Mesenchymal stem cell (in vitro differentiated cells and primary cell): ENCODE results near the gene C22orf39.

Source experiments
- DNase-seq: peaks from one replicate; pipeline ENCODE4 v3.0.0-alpha.2; 2013
- H2AFZ ChIP-seq: one replicate; pipeline ENCODE4 v1.6.1; 2013; ENCODE audit warnings: low read depth, mild to moderate bottlenecking, control low read depth, inconsistent platforms, low read length, moderate library complexity
- H2AK5ac ChIP-seq: 2 replicates; pipeline ENCODE4 v1.6.1; 2013; ENCODE audit warnings: low read length, moderate library complexity, mild to moderate bottlenecking, inconsistent platforms; ENCODE audit not compliant: severe bottlenecking
- H2BK120ac ChIP-seq: one replicate; pipeline ENCODE4 v1.6.1; 2013; ENCODE audit warnings: low read depth, mild to moderate bottlenecking, inconsistent platforms, low read length, moderate library complexity
- H2BK12ac ChIP-seq, 2 experiments: one replicate each; pipeline ENCODE4 v1.6.1; 2013; ENCODE audit warnings: inconsistent platforms in 2 of 2, low read length in 2 of 2, mild to moderate bottlenecking in 2 of 2, moderate library complexity in 2 of 2, control low read depth in 1 of 2
- H2BK15ac ChIP-seq: one replicate; pipeline ENCODE4 v1.6.1; 2013; ENCODE audit warnings: mild to moderate bottlenecking, low read depth, inconsistent platforms; ENCODE audit not compliant: poor library complexity, severe bottlenecking
- H2BK5ac ChIP-seq: 2 replicates; pipeline ENCODE4 v1.6.1; 2013; ENCODE audit warnings: low read depth, mild to moderate bottlenecking, low read length, control low read depth, inconsistent platforms; ENCODE audit not compliant: poor library complexity, severe bottlenecking
- H3K14ac ChIP-seq, 2 experiments: one replicate each; pipeline ENCODE4 v1.6.1; 2013; ENCODE audit warnings: inconsistent platforms in 2 of 2, low read length in 2 of 2, control low read depth in 1 of 2, mild to moderate bottlenecking in 1 of 2, moderate library complexity in 1 of 2
- H3K18ac ChIP-seq, 2 experiments: one replicate each; pipeline ENCODE4 v1.6.1; 2013; ENCODE audit warnings: inconsistent platforms in 2 of 2, low read length in 2 of 2, control low read depth in 1 of 2, low read depth in 1 of 2, mild to moderate bottlenecking in 1 of 2
- H3K23ac ChIP-seq, 2 experiments: one replicate each; pipeline ENCODE4 v1.6.1; 2013; ENCODE audit warnings: inconsistent platforms in 2 of 2, low read length in 2 of 2, mild to moderate bottlenecking in 2 of 2, moderate library complexity in 2 of 2, control low read depth in 1 of 2
- H3K27ac ChIP-seq: 2 replicates; pipeline ENCODE4 v1.5.1; 2013; ENCODE audit warnings: mild to moderate bottlenecking, moderate library complexity, low read length, control low read depth, inconsistent platforms; ENCODE audit not compliant: poor library complexity, severe bottlenecking
- H3K27me3 ChIP-seq, 2 experiments: 2 replicates each; pipeline versions ENCODE4 v1.6.1 to v1.7.0; 2013; ENCODE audit warnings: low read length in 2 of 2, mild to moderate bottlenecking in 2 of 2, moderate library complexity in 2 of 2, control low read depth in 1 of 2, inconsistent platforms in 1 of 2; ENCODE audit not compliant: control insufficient read depth in 1 of 2, insufficient read depth in 1 of 2
- H3K36me3 ChIP-seq, 2 experiments: 2 replicates each; pipeline versions ENCODE4 v1.6.1 to v1.7.0; 2013; ENCODE audit warnings: low read length in 2 of 2, control low read depth in 1 of 2, inconsistent platforms in 1 of 2, low read depth in 1 of 2, mild to moderate bottlenecking in 1 of 2; ENCODE audit not compliant: insufficient read depth in 2 of 2, control insufficient read depth in 1 of 2
- H3K4ac ChIP-seq, 2 experiments: one replicate each; pipeline ENCODE4 v1.6.1; 2013; ENCODE audit warnings: inconsistent platforms in 2 of 2, low read length in 2 of 2, mild to moderate bottlenecking in 2 of 2, moderate library complexity in 2 of 2, control low read depth in 1 of 2, low read depth in 1 of 2
- H3K4me1 ChIP-seq: 2 replicates; pipeline ENCODE4 v1.6.1; 2013; ENCODE audit warnings: low read depth, low read length, control low read depth; ENCODE audit not compliant: control insufficient read depth, insufficient read depth
- H3K4me2 ChIP-seq: 2 replicates; pipeline ENCODE4 v1.6.1; 2013; ENCODE audit warnings: low read length, mild to moderate bottlenecking, inconsistent platforms; ENCODE audit not compliant: poor library complexity, severe bottlenecking
- H3K4me3 ChIP-seq, 2 experiments: 2 replicates each; pipeline versions ENCODE4 v1.5.1 to v1.7.0; 2013; ENCODE audit warnings: low read length in 2 of 2, mild to moderate bottlenecking in 2 of 2, control low read depth in 1 of 2, low read depth in 1 of 2; ENCODE audit not compliant: insufficient read depth in 1 of 2
- H3K79me1 ChIP-seq: replicated peaks from 2 replicates; pipeline ENCODE4 v1.6.1; 2013; ENCODE audit warnings: mild to moderate bottlenecking, control low read depth, low read length, inconsistent platforms; ENCODE audit not compliant: poor library complexity, severe bottlenecking
- H3K9ac ChIP-seq: 2 replicates; pipeline ENCODE4 v1.7.0; 2013; ENCODE audit warnings: mild to moderate bottlenecking, low read length, moderate library complexity
- H3K9me3 ChIP-seq: 2 replicates; pipeline ENCODE4 v1.7.0; 2013; ENCODE audit warnings: mild to moderate bottlenecking, low read length; ENCODE audit not compliant: control insufficient read depth
- H4K8ac ChIP-seq: one replicate; pipeline ENCODE4 v1.6.1; 2013; ENCODE audit warnings: inconsistent platforms, mild to moderate bottlenecking, low read length, moderate library complexity
- H4K91ac ChIP-seq: one replicate; pipeline ENCODE4 v1.6.1; 2013; ENCODE audit warnings: mild to moderate bottlenecking, low read length, inconsistent platforms
- WGBS: methylation state at CpG from one replicate; pipeline ENCODE4 v1.1.7; 2013; ENCODE audit warnings: mixed read lengths; 5-methylcytosine and 5-hydroxymethylcytosine counted together

C22orf39 gene

GRCh38 chr22:19450363-19451175 is 3.1 kb upstream of the C22orf39 start:
- WGBS, result 85% methylated on average over 8 of the region's 8 CpGs
- DNase-seq, result no peak
- H3K23ac ChIP-seq, result no peak overlapping the region
- H3K4me2 ChIP-seq, result no peak overlapping the region
- no peak overlapping the region for H2AK5ac ChIP-seq
- no peak overlapping the region for H3K27ac ChIP-seq
- no peak overlapping the region for H3K9ac ChIP-seq
- no peak overlapping the region for H4K91ac ChIP-seq
- no peaks in the 10 kb centered on the region for H3K27me3 ChIP-seq
- H3K36me3 ChIP-seq, result peaks cover 36 to 66% of the 10 kb centered on the region in 2 experiments
- no peak overlapping the region for H2AFZ ChIP-seq
- no peaks in the 10 kb centered on the region for H3K9me3 ChIP-seq
- H2BK15ac ChIP-seq, result no peak overlapping the region
- H2BK12ac ChIP-seq, result no peak overlapping the region
- H3K79me1 ChIP-seq, result peaks cover 21% of the 10 kb centered on the region
- no peak overlapping the region for H3K14ac ChIP-seq
- H4K8ac ChIP-seq, result no peak overlapping the region
- H2BK5ac ChIP-seq, result no peak overlapping the region
- H3K4me3 ChIP-seq, result no peak overlapping the region
- H3K4ac ChIP-seq, result no peak overlapping the region
- peaks cover 10% of the 10 kb centered on the region for H3K4me1 ChIP-seq
- no peak overlapping the region for H3K18ac ChIP-seq
- H2BK120ac ChIP-seq, result no peak overlapping the region

GRCh38 chr22:19449422-19449767 is 1.9 kb upstream of the C22orf39 start:
- H3K9me3 ChIP-seq, result no peaks in the 10 kb centered on the region
- no peak overlapping the region for H3K9ac ChIP-seq
- WGBS, result 93% methylated on average over 2 of the region's 2 CpGs
- DNase-seq, result no peak
- no peak overlapping the region for H2BK12ac ChIP-seq
- H2AK5ac ChIP-seq, result no peak overlapping the region
- no peak overlapping the region for H4K8ac ChIP-seq
- H3K79me1 ChIP-seq, result peaks cover 17% of the 10 kb centered on the region
- H3K23ac ChIP-seq, result no peak overlapping the region
- no peak overlapping the region for H3K18ac ChIP-seq
- no peak overlapping the region for H3K27ac ChIP-seq
- no peak overlapping the region for H3K4ac ChIP-seq
- H2AFZ ChIP-seq, result no peak overlapping the region
- no peak overlapping the region for H4K91ac ChIP-seq
- peaks cover 10% of the 10 kb centered on the region for H3K4me1 ChIP-seq
- no peaks in the 10 kb centered on the region for H3K27me3 ChIP-seq
- no peak overlapping the region for H3K4me2 ChIP-seq
- H3K36me3 ChIP-seq, result peaks cover 26 to 62% of the 10 kb centered on the region in 2 experiments
- H3K14ac ChIP-seq, result no peak overlapping the region
- no peak overlapping the region for H2BK15ac ChIP-seq
- no peak overlapping the region for H3K4me3 ChIP-seq
- no peak overlapping the region for H2BK120ac ChIP-seq
- H2BK5ac ChIP-seq, result no peak overlapping the region

GRCh38 chr22:19448739-19449421 is 1.4 kb upstream of the C22orf39 start:
- Histone ChIP-seq H2BK15ac (no peak overlapping the region), H3K4me1 (peaks cover 10% of the 10 kb centered on the region), H3K9me3 (no peaks in the 10 kb centered on the region), H3K4me2 (no peak overlapping the region), H3K79me1 (peaks cover 19% of the 10 kb centered on the region), H2AK5ac (no peak overlapping the region), H4K91ac (no peak overlapping the region), H3K27me3 (no peaks in the 10 kb centered on the region), H3K4me3 (no peak overlapping the region), H4K8ac (no peak overlapping the region), H3K27ac (no peak overlapping the region), H2BK120ac (no peak overlapping the region), H3K9ac (no peak overlapping the region), H3K23ac (peak overlapping the region in 1 of 2 experiments; percentile 74), H3K36me3 (peaks cover 26 to 62% of the 10 kb centered on the region in 2 experiments), H2BK5ac (no peak overlapping the region), H3K18ac (no peak overlapping the region), H2AFZ (no peak overlapping the region), H3K4ac (no peak overlapping the region), H2BK12ac (no peak overlapping the region), H3K14ac (no peak overlapping the region)
- 92% methylated on average over 5 of the region's 5 CpGs for WGBS
- DNase-seq, result no peak

GRCh38 chr22:19448076-19448607 is 631 bp upstream of the C22orf39 start:
- Histone ChIP-seq H3K23ac (no peak overlapping the region), H3K9ac (peak overlapping the region; percentile 94), H4K91ac (no peak overlapping the region), H2BK5ac (no peak overlapping the region), H3K79me1 (peaks cover 19% of the 10 kb centered on the region), H2BK120ac (no peak overlapping the region), H3K36me3 (peaks cover 23 to 62% of the 10 kb centered on the region in 2 experiments), H2AFZ (peak overlapping the region; percentile 72), H3K4me2 (peak overlapping the region; percentile 34), H3K27ac (peak overlapping the region; percentile 41), H3K4me1 (peaks cover 12% of the 10 kb centered on the region), H2BK12ac (no peak overlapping the region), H3K14ac (no peak overlapping the region), H3K4ac (no peak overlapping the region), H2AK5ac (no peak overlapping the region), H3K9me3 (no peaks in the 10 kb centered on the region), H2BK15ac (no peak overlapping the region), H4K8ac (no peak overlapping the region), H3K27me3 (no peaks in the 10 kb centered on the region), H3K18ac (peak overlapping the region in 1 of 2 experiments; percentile 2), H3K4me3 (peak overlapping the region; percentile 94 to 98)
- peak; percentile 76 for DNase-seq
- 39% methylated on average over 14 of the region's 14 CpGs for WGBS
